Prostate gland (tissue), 2 donors: ENCODE measurements around the gene GBGT1.

ENCODE experiments used
- CTCF ChIP-seq, 4 experiments: fragments of 200-600 bp in 2 of 4; fragments of 450-650 bp in 2 of 4; sonication (generic) in 2 of 4; IDR thresholded peaks; 1 replicate in 3 of 4; 2 replicates in 1 of 4; pipeline ENCODE4 v1.5.1; 2016 to 2019; ENCODE audit warnings: antibody characterized with exemption in 4 of 4, mild to moderate bottlenecking in 2 of 4, moderate library complexity in 2 of 4
- POLR2A ChIP-seq: fragments of 450-650 bp; IDR thresholded peaks from one replicate; pipeline ENCODE4 v1.6.1; 2016; ENCODE audit warnings: antibody characterized with exemption, mild to moderate bottlenecking
- POLR2AphosphoS5 ChIP-seq: sonication (generic); formaldehyde crosslinking; IDR thresholded peaks from one replicate; pipeline ENCODE4 v1.6.1; 2017; ENCODE audit warnings: antibody characterized with exemption

- TF ChIP-seq CTCF (IDR thresholded peaks at IDR 0.05) (no peak), POLR2A (no peak), POLR2AphosphoS5 (no peak)
Measured at GRCh38 chr9:133187561-133188005, 23.9 kb upstream of the GBGT1 start.
